GM23248 (cell line): ENCODE results near the gene ACVRL1.

Experiments
- EZH2 ChIP-seq: fragments of 200-600 bp; sonication (generic); IDR thresholded peaks from 2 replicates; pipeline ENCODE4 v1.6.1; 2018; ENCODE audit warnings: antibody characterized with exemption, mild to moderate bottlenecking; ENCODE audit not compliant: insufficient read depth, poor library complexity, severe bottlenecking
- EZH2phosphoT487 ChIP-seq: fragments of 200-600 bp; sonication (generic); IDR thresholded peaks from 2 replicates; pipeline ENCODE4 v1.6.1; 2018; ENCODE audit warnings: antibody characterized with exemption, moderate library complexity, mild to moderate bottlenecking, low read depth; ENCODE audit not compliant: insufficient read depth

GRCh38 chr12:51908876-51909592 is 1.7 kb downstream of the ACVRL1 start:
- no peak for TF ChIP-seq EZH2
- no peak for TF ChIP-seq EZH2phosphoT487
